H1 (cell line): ENCODE data around the gene ZNF598.

Experiments used
- CHD2 ChIP-seq: IDR thresholded peaks from 2 replicates; pipeline ENCODE4 v1.6.1; 2012; ENCODE audit warnings: low read length, improper control_type of control experiment
- POLR2A ChIP-seq, 2 experiments: IDR thresholded peaks; 1 replicate in 1 of 2; 2 replicates in 1 of 2; pipeline ENCODE4 v1.6.1; 2011; ENCODE audit warnings: low read depth in 2 of 2, low read length in 2 of 2, mild to moderate bottlenecking in 2 of 2; ENCODE audit errors: control extremely low read depth in 1 of 2
- USF2 ChIP-seq: IDR thresholded peaks from 2 replicates; pipeline ENCODE4 v1.6.1; 2011; ENCODE audit warnings: low read length, improper control_type of control experiment
- TF ChIP-seq, protein P1 (sequence below): IDR thresholded peaks from 2 replicates; pipeline ENCODE4 v1.6.1; 2011; ENCODE audit warnings: low read depth, mild to moderate bottlenecking, low read length; ENCODE audit not compliant: insufficient read depth

- TF ChIP-seq POLR2A (IDR thresholded peaks at IDR 0.05; ENCODE audit: control extremely low read depth in 1 of 2, low read depth in 2 of 2, low read length in 2 of 2) = no peak
- no peak for TF ChIP-seq CHD2
- TF ChIP-seq USF2 = no peak
- TF ChIP-seq, protein P1, sequence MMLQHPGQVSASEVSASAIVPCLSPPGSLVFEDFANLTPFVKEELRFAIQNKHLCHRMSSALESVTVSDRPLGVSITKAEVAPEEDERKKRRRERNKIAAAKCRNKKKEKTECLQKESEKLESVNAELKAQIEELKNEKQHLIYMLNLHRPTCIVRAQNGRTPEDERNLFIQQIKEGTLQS = no peak
Observed at GRCh38 chr16:1977875-1978268, 31.7 kb downstream of the ZNF598 start.
